Smooth muscle cell (in vitro differentiated cells): ENCODE measurements around the gene DNAJC3. TPM values are rescaled to one million over a fixed set of nuclear protein-coding genes. Genes with fewer than 3 reads are reported as not detected.

Experiments
- DNase-seq: peaks from one replicate; lab custom pipeline; 2025; ENCODE audit not compliant: unreplicated experiment; lab: John Stamatoyannopoulos, UW
- H2AFZ ChIP-seq: fragments of 200-600 bp; sonication (generic); 2 replicates; pipeline ENCODE4 v1.6.0; 2016; ENCODE audit warnings: antibody characterized with exemption, low read depth, mild to moderate bottlenecking
- H3F3A ChIP-seq: fragments of 200-600 bp; sonication (generic); 2 replicates; pipeline ENCODE4 v1.6.0; 2017; ENCODE audit warnings: antibody characterized with exemption, low read depth
- H3K27ac ChIP-seq: fragments of 200-600 bp; sonication (generic); 2 replicates; pipeline ENCODE4 v1.5.1; 2016; ENCODE audit warnings: low read depth, mild to moderate bottlenecking
- H3K27me3 ChIP-seq: fragments of 200-600 bp; sonication (generic); 2 replicates; pipeline ENCODE4 v1.6.1; 2016; ENCODE audit warnings: low read depth, mild to moderate bottlenecking
- H3K36me3 ChIP-seq: fragments of 200-600 bp; sonication (generic); 2 replicates; pipeline ENCODE4 v1.5.1; 2016; ENCODE audit warnings: low read depth
- H3K4me1 ChIP-seq: fragments of 200-600 bp; sonication (generic); 2 replicates; pipeline ENCODE4 v1.5.1; 2016; ENCODE audit warnings: low read depth
- H3K4me2 ChIP-seq: fragments of 200-600 bp; sonication (generic); 2 replicates; pipeline ENCODE4 v1.6.0; 2016; ENCODE audit warnings: mild to moderate bottlenecking
- H3K4me3 ChIP-seq: fragments of 200-600 bp; sonication (generic); 2 replicates; pipeline ENCODE4 v1.5.1; 2016; ENCODE audit warnings: mild to moderate bottlenecking
- H3K79me2 ChIP-seq: fragments of 200-600 bp; sonication (generic); 2 replicates; pipeline ENCODE4 v1.6.0; 2016; ENCODE audit warnings: low read depth, mild to moderate bottlenecking
- H3K9ac ChIP-seq: fragments of 200-600 bp; sonication (generic); 2 replicates; pipeline ENCODE4 v1.6.0; 2016; ENCODE audit warnings: low read depth
- H3K9me3 ChIP-seq: fragments of 200-600 bp; sonication (generic); replicated peaks from 2 replicates; pipeline ENCODE4 v1.5.1; 2016; ENCODE audit warnings: low read depth
- H4K20me1 ChIP-seq: fragments of 200-600 bp; sonication (generic); 2 replicates; pipeline ENCODE4 v1.6.0; 2016; ENCODE audit warnings: low read depth
- whole genome bisulfite sequencing: methylation state at CpG from one replicate; pipeline ENCODE4 v1.1.7; 2016; ENCODE audit warnings: low lambda C conversion rate; 5-methylcytosine and 5-hydroxymethylcytosine counted together
- polyA plus RNA-seq: library from polyadenylated mRNA; unstranded; fragments of >200 nt; fragmentation: Nextera tagmentation; extraction: Ambion mirVana; gene quantifications from 2 replicates; pipeline ENCODE4 v1.2.1, GENCODE V29; 2016
- total RNA-seq: library from RNA; depleted of rRNA; stranded (reverse); fragments of >200 nt; gene quantifications from 2 replicates; pipeline ENCODE4 v1.2.3, GENCODE V29; 2014
- TF ChIP-seq, protein P1 (sequence below): fragments of 200-600 bp; sonication (generic); IDR thresholded peaks from 2 replicates; pipeline ENCODE4 v1.5.1; 2017; ENCODE audit warnings: borderline replicate concordance, mild to moderate bottlenecking, antibody characterized with exemption; ENCODE audit not compliant: insufficient read depth, poor library complexity, severe bottlenecking

The DNAJC3 gene
- total and polyA plus RNA-seq, 2 experiments from 2014 or later = 15.7 to 47.8 TPM

DNA sequence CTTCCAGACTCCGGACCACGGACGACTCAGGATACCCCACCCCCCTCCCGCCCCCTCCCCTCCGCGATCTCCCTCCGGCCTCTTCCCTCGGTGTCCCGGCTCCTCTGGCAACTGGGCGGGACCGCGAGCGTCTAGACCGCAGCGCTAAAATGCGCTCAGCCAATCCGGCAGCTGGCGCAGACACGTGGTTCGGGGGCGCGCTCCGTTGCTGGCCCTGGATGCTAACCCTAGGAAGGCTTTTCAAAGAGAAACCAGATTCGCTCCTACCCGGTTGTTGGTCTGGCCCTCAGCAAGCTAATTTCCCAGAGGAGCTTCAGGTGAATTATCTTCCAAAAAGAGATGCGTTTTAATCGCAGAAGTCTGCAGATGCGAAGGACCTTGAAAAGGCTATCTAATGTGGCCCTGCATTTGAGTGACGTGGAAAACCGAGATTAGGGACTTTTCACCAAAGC is 32.3 kb upstream of the DNAJC3 start, which contains the start of gene DZIP1:
DZIP1 (minus strand) TSS at position 106 of the 452 bp plus-strand sequence. CDS start 2,677 bp downstream, outside the sequence.
- H3K79me2 ChIP-seq = peaks cover 27% of the 10 kb centered on the region
- no peaks in the 10 kb centered on the region for H3K9me3 ChIP-seq
- H3K4me1 ChIP-seq = peaks cover 25% of the 10 kb centered on the region
- H3K27ac ChIP-seq = peak within 1 kb of the TSS; percentile 55
- H4K20me1 ChIP-seq = peaks cover 25% of the 10 kb centered on the region
- no peaks in the 10 kb centered on the region for H3K36me3 ChIP-seq
- TF ChIP-seq, protein P1, sequence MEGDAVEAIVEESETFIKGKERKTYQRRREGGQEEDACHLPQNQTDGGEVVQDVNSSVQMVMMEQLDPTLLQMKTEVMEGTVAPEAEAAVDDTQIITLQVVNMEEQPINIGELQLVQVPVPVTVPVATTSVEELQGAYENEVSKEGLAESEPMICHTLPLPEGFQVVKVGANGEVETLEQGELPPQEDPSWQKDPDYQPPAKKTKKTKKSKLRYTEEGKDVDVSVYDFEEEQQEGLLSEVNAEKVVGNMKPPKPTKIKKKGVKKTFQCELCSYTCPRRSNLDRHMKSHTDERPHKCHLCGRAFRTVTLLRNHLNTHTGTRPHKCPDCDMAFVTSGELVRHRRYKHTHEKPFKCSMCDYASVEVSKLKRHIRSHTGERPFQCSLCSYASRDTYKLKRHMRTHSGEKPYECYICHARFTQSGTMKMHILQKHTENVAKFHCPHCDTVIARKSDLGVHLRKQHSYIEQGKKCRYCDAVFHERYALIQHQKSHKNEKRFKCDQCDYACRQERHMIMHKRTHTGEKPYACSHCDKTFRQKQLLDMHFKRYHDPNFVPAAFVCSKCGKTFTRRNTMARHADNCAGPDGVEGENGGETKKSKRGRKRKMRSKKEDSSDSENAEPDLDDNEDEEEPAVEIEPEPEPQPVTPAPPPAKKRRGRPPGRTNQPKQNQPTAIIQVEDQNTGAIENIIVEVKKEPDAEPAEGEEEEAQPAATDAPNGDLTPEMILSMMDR = no peak
- peak within 1 kb of the TSS; percentile 85 for H3K4me3 ChIP-seq
- no peaks in the 10 kb centered on the region for H3K27me3 ChIP-seq
- peak within 1 kb of the TSS; percentile 94 for H2AFZ ChIP-seq
- peak within 1 kb of the TSS; percentile 39 for H3K9ac ChIP-seq
- H3K4me2 ChIP-seq = peak within 1 kb of the TSS; percentile 88
- WGBS = 2% methylated on average over 22 of the region's 30 CpGs
- DNase-seq = peak; percentile 70
- H3F3A ChIP-seq = no peaks in the 10 kb centered on the region

DNA sequence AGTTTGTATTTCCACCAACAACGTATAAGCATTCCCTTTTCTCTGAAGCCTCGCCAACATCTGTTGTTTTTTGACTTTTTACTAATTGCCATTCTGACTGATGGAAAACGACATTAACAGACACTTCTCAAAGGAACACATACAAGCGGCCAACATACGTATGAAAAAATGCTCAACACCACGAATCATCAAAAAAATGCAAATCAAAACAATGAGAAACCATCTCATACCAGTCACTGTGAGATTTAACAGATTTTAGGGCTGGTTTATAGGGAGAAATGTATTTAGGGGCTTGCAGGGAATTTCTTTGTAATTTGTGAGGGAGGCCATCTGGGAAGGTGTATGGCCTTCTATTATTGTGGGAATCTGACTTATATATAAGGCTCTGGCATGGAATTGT is 29.6 kb upstream of the DNAJC3 start:
- H3K27ac ChIP-seq = no peak overlapping the region
- peaks cover 11% of the 10 kb centered on the region for H3K79me2 ChIP-seq
- no peaks in the 10 kb centered on the region for H3F3A ChIP-seq
- no peak overlapping the region for H3K4me2 ChIP-seq
- H4K20me1 ChIP-seq = peaks cover 11% of the 10 kb centered on the region
- 88% methylated on average over 6 of the region's 6 CpGs for WGBS
- no peaks in the 10 kb centered on the region for H3K27me3 ChIP-seq
- H3K4me1 ChIP-seq = peaks cover 17% of the 10 kb centered on the region
- H3K9me3 ChIP-seq = no peaks in the 10 kb centered on the region
- no peak for DNase-seq
- no peaks in the 10 kb centered on the region for H3K36me3 ChIP-seq
- H2AFZ ChIP-seq = no peak overlapping the region
- TF ChIP-seq, protein P1 = no peak
- H3K9ac ChIP-seq = no peak overlapping the region
- H3K4me3 ChIP-seq = no peak overlapping the region

DNA sequence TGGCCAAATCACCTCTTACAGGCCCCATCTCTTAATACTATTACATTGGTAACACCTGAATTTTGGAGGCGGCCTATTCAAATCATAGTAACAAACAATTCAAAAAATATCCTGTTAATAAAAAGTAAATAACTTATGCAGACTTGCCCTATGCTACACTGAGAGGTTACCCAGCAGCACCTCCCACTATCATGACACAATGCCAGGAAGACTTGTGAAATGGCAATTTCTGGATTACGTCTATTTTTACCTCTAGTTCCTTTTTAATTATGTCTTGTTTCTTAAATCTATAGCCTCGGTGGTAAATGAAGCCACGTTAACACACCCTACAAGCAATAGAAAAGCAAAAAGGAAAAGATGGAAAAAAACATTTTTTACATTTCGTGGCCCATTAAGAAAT is 26.2 kb upstream of the DNAJC3 start:
- H4K20me1 ChIP-seq = no peaks in the 10 kb centered on the region
- H3K27ac ChIP-seq = no peak overlapping the region
- no peaks in the 10 kb centered on the region for H3K79me2 ChIP-seq
- no peak overlapping the region for H3K4me2 ChIP-seq
- H3K9me3 ChIP-seq = no peaks in the 10 kb centered on the region
- H3F3A ChIP-seq = no peaks in the 10 kb centered on the region
- no peak overlapping the region for H3K4me3 ChIP-seq
- 89% methylated on average over 5 of the region's 5 CpGs for WGBS
- H3K27me3 ChIP-seq = no peaks in the 10 kb centered on the region
- H3K36me3 ChIP-seq = no peaks in the 10 kb centered on the region
- H3K4me1 ChIP-seq = no peaks in the 10 kb centered on the region
- no peak overlapping the region for H3K9ac ChIP-seq
- TF ChIP-seq, protein P1 = no peak
- DNase-seq = no peak
- no peak overlapping the region for H2AFZ ChIP-seq

DNA sequence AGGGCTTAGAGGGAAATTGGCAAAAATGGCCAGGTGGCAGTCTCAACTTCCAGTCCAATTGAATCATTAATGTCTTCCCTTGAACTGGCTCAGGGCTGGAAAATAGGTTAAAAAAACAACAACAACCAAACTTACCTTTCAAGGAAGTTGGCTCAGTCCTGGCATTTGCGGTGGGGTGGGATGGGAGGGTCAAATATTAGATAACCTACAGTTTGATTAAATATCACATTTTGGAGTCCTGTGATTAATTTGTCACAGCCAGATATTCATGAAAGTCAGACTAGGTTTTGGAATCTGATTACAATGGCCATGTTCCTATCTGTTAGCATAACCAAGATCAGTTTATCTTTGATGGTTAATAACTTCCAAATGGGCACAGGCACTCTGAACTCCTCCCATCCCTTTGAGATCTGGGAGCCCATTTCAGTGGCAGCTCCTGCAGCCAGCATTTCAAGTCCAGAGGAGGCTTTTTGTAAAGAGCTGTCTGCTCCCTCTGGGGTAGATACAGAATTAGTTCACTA is 24.6 kb upstream of the DNAJC3 start:
- TF ChIP-seq, protein P1 = no peak
- WGBS = 100% methylated on average over 1 of the region's 1 CpG

More for the DNA sequence above, 24.6 kb upstream of the DNAJC3 start:
- no peak for DNase-seq
- Histone ChIP-seq H3K36me3 (no peaks in the 10 kb centered on the region), H3K9me3 (no peaks in the 10 kb centered on the region), H3K4me1 (no peaks in the 10 kb centered on the region), H3K4me2 (no peak overlapping the region), H3K9ac (no peak overlapping the region), H3K27ac (no peak overlapping the region), H3K79me2 (no peaks in the 10 kb centered on the region), H3K27me3 (no peaks in the 10 kb centered on the region), H2AFZ (no peak overlapping the region), H3F3A (no peaks in the 10 kb centered on the region), H3K4me3 (no peak overlapping the region), H4K20me1 (no peaks in the 10 kb centered on the region)
